Body of pancreas (tissue), 4 donors: ENCODE measurements around the gene DUSP16. TPM values are rescaled to one million over a fixed set of nuclear protein-coding genes. Genes with fewer than 3 reads are reported as not detected.

Experiments
- ATAC-seq: fragments of 150-250 bp; one replicate; pipeline ENCODE4 v1.9.1; 2016
- DNase-seq, 4 donors: peaks; one replicate each; pipeline ENCODE4 v3.0.0-alpha.2; 2019
- H3K27ac ChIP-seq, 4 donors: fragments of 200-600 bp; sonication (generic); 1 replicate in 3 of 4; 2 replicates in 1 of 4; pipeline versions ENCODE4 v1.5.1 to v1.6.1; 2016 to 2019; ENCODE audit warnings: mild to moderate bottlenecking in 1 of 4, mixed read lengths in 1 of 4, moderate library complexity in 1 of 4
- H3K27me3 ChIP-seq, 2 donors: fragments of 200-600 bp; sonication (generic); one replicate each; pipeline ENCODE4 v1.6.0; 2016; ENCODE audit warnings: mild to moderate bottlenecking in 1 of 2
- H3K36me3 ChIP-seq, 2 donors: fragments of 200-600 bp; sonication (generic); replicated peaks in 1 of 2; 2 replicates each; pipeline ENCODE4 v1.5.1; 2016; ENCODE audit warnings: low read depth in 2 of 2; ENCODE audit not compliant: insufficient read depth in 1 of 2
- H3K4me1 ChIP-seq: fragments of 200-600 bp; sonication (generic); one replicate; pipeline ENCODE4 v1.6.0; 2016
- H3K4me3 ChIP-seq, 2 donors: fragments of 200-600 bp; sonication (generic); 1 replicate in 1 of 2; 2 replicates in 1 of 2; pipeline ENCODE4 v1.5.1; 2016 to 2019
- H3K9me3 ChIP-seq, 3 donors: fragments of 200-600 bp; sonication (generic); 1 replicate in 2 of 3; 2 replicates in 1 of 3; pipeline ENCODE4 v1.5.1; 2016
- CTCF ChIP-seq, 7 experiments: fragments of 450-650 bp in 4 of 7; fragments of 200-600 bp in 3 of 7; sonication (generic) in 3 of 7; IDR thresholded peaks; one replicate each; pipeline ENCODE4 v1.5.1; 2016 to 2019; ENCODE audit warnings: antibody characterized with exemption in 7 of 7
- POLR2A ChIP-seq, 3 donors: fragments of 450-650 bp; IDR thresholded peaks; one replicate each; pipeline ENCODE4 v1.6.1; 2016; ENCODE audit warnings: antibody characterized with exemption in 3 of 3, mild to moderate bottlenecking in 2 of 3
- WGBS, 2 donors: methylation state at CpG; one replicate each; pipeline ENCODE4 v1.1.5; 2017; 5-methylcytosine and 5-hydroxymethylcytosine counted together
- intact Hi-C: fragments of 100-400 bp; cut with DNase I; formaldehyde crosslinking; loops from one replicate; pipeline ENCODE4 v1.15.1; 2023
- total RNA-seq, 2 donors: library from RNA; depleted of rRNA; stranded (reverse); fragments of >200 nt; gene quantifications; one replicate each; pipeline ENCODE4 v1.1.0, GENCODE V29; 2016

The DUSP16 gene
- total RNA-seq, 2 donors from 2014 or later = 30.3 to 32.9 TPM

- TF ChIP-seq POLR2A (IDR thresholded peaks at IDR 0.05) = no peak
- no peak for TF ChIP-seq CTCF (IDR thresholded peaks at IDR 0.05)
- Histone ChIP-seq H3K4me1 (no peaks in the 10 kb centered on the region), H3K9me3 (no peaks in the 10 kb centered on the region), H3K27me3 (no peaks in the 10 kb centered on the region), H3K27ac (no peak overlapping the region), H3K36me3 (no peaks in the 10 kb centered on the region), H3K4me3 (no peak overlapping the region)
- intact Hi-C loops = no loop called here
- ATAC-seq (no peak), DNase-seq (no peak)
- WGBS, 2 donors = 88 to 91% methylated on average over 7 of the region's 7 CpGs
Observed at GRCh38 chr12:12466157-12466556, 96.5 kb downstream of the DUSP16 start.

GRCh38 chr12:12465522-12465921 is 97.1 kb downstream of the DUSP16 start:
- TF ChIP-seq CTCF (IDR thresholded peaks at IDR 0.05) (no peak), POLR2A (IDR thresholded peaks at IDR 0.05) (no peak)
- no peak for DNase-seq
- no peaks in the 10 kb centered on the region for H3K4me1 ChIP-seq
- no peaks in the 10 kb centered on the region for H3K9me3 ChIP-seq
- ATAC-seq = no peak
- WGBS, 2 donors = 87 to 97% methylated on average over 13 to 19 of the region's 20 CpGs
- H3K36me3 ChIP-seq = no peaks in the 10 kb centered on the region
- intact Hi-C loops = no loop called here
- no peak overlapping the region for H3K4me3 ChIP-seq
- H3K27me3 ChIP-seq = no peaks in the 10 kb centered on the region
- H3K27ac ChIP-seq = no peak overlapping the region

GRCh38 chr12:12461923-12462315 is 100.7 kb downstream of the DUSP16 start:
- H3K27ac ChIP-seq = no peak overlapping the region
- no peaks in the 10 kb centered on the region for H3K36me3 ChIP-seq
- 82 to 85% methylated on average over 5 of the region's 5 CpGs for WGBS, 2 donors
- no peaks in the 10 kb centered on the region for H3K27me3 ChIP-seq
- ATAC-seq = no peak
- H3K4me3 ChIP-seq = no peak overlapping the region
- H3K4me1 ChIP-seq = no peaks in the 10 kb centered on the region
- H3K9me3 ChIP-seq = no peaks in the 10 kb centered on the region
- no peak for DNase-seq
- intact Hi-C loops = no loop called here
- TF ChIP-seq POLR2A (IDR thresholded peaks at IDR 0.05) = no peak
- no peak for TF ChIP-seq CTCF (IDR thresholded peaks at IDR 0.05)

- intact Hi-C loops = no loop called here
- no peaks in the 10 kb centered on the region for H3K27me3 ChIP-seq
- 89 to 92% methylated on average over 8 of the region's 8 CpGs for WGBS, 2 donors
- no peaks in the 10 kb centered on the region for H3K36me3 ChIP-seq
- no peaks in the 10 kb centered on the region for H3K9me3 ChIP-seq
- H3K27ac ChIP-seq = no peak overlapping the region
- no peaks in the 10 kb centered on the region for H3K4me1 ChIP-seq
- DNase-seq (no peak), ATAC-seq (no peak)
- TF ChIP-seq POLR2A (IDR thresholded peaks at IDR 0.05) (no peak), CTCF (IDR thresholded peaks at IDR 0.05) (no peak)
- no peak overlapping the region for H3K4me3 ChIP-seq
Observed at GRCh38 chr12:12460935-12461922, 101.4 kb downstream of the DUSP16 start.
